HCT116 (cell line): ENCODE data around the gene TRAPPC12. TPM values are rescaled to one million over a fixed set of nuclear protein-coding genes. Genes with fewer than 3 reads are reported as not detected.

Experiments used
- ELF1 ChIP-seq: IDR thresholded peaks from 2 replicates; pipeline ENCODE4 v1.6.1; 2012; ENCODE audit warnings: low read depth, borderline replicate concordance
- MAX ChIP-seq: IDR thresholded peaks from 2 replicates; pipeline ENCODE4 v1.6.1; 2012
- POLR2A ChIP-seq: IDR thresholded peaks from 2 replicates; pipeline ENCODE4 v1.7.0; 2011; ENCODE audit warnings: borderline replicate concordance; ENCODE audit not compliant: insufficient read depth, insufficient read length; ENCODE audit errors: extremely low read depth
- POLR2AphosphoS5 ChIP-seq: IDR thresholded peaks from 2 replicates; pipeline ENCODE4 v1.6.1; 2011; ENCODE audit warnings: mild to moderate bottlenecking, low read depth, low read length, moderate library complexity
- REST ChIP-seq: IDR thresholded peaks from 2 replicates; pipeline ENCODE4 v1.6.1; 2012; ENCODE audit warnings: low read depth
- SRF ChIP-seq: IDR thresholded peaks from 2 replicates; pipeline ENCODE4 v1.6.1; 2012; ENCODE audit warnings: low read depth
- ZBTB33 ChIP-seq: IDR thresholded peaks from 2 replicates; pipeline ENCODE4 v1.6.1; 2011; ENCODE audit warnings: mild to moderate bottlenecking, low read length, moderate library complexity; ENCODE audit not compliant: insufficient replicate concordance; ENCODE audit errors: extremely low read depth
- ZNF274 ChIP-seq: fragments of 200-500 bp; sonication (Bioruptor generic); IDR thresholded peaks from 2 replicates; pipeline ENCODE4 v1.6.1; 2014; ENCODE audit warnings: mild to moderate bottlenecking, low read depth, low read length, inconsistent platforms
- total RNA-seq: library from RNA; stranded (reverse); gene quantifications from one replicate; pipeline ENCODE4 v1.2.1, GENCODE V29; 2021; ENCODE audit not compliant: unreplicated experiment

The TRAPPC12 gene
- total RNA-seq, 1 experiment from 2014 or later: 47.4 TPM

- TF ChIP-seq REST (no peak), ELF1 (no peak), POLR2A (no peak), MAX (no peak), POLR2AphosphoS5 (no peak), ZNF274 (no peak), ZBTB33 (no peak), SRF (no peak)
Observed at GRCh38 chr2:3387644-3388411, 8.3 kb downstream of the TRAPPC12 start (continued).
